Uterus (tissue), 2 donors: Measurements from ENCODE around the gene GADD45A.

Experiments
- POLR2A ChIP-seq, 2 donors: fragments of 450-650 bp; IDR thresholded peaks; one replicate each; pipeline ENCODE4 v1.6.1; 2016; ENCODE audit warnings: antibody characterized with exemption in 2 of 2, mild to moderate bottlenecking in 1 of 2, moderate library complexity in 1 of 2
- TF ChIP-seq, protein P1 (sequence below), 4 experiments: fragments of 200-600 bp in 2 of 4; fragments of 450-650 bp in 2 of 4; sonication (generic) in 2 of 4; IDR thresholded peaks; one replicate each; pipeline ENCODE4 v1.5.1; 2016 to 2019; ENCODE audit warnings: antibody characterized with exemption in 4 of 4, mild to moderate bottlenecking in 2 of 4, moderate library complexity in 1 of 4

GRCh38 chr1:67666636-67667035 lies 18.4 kb upstream of the GADD45A start:
- TF ChIP-seq, protein P1, sequence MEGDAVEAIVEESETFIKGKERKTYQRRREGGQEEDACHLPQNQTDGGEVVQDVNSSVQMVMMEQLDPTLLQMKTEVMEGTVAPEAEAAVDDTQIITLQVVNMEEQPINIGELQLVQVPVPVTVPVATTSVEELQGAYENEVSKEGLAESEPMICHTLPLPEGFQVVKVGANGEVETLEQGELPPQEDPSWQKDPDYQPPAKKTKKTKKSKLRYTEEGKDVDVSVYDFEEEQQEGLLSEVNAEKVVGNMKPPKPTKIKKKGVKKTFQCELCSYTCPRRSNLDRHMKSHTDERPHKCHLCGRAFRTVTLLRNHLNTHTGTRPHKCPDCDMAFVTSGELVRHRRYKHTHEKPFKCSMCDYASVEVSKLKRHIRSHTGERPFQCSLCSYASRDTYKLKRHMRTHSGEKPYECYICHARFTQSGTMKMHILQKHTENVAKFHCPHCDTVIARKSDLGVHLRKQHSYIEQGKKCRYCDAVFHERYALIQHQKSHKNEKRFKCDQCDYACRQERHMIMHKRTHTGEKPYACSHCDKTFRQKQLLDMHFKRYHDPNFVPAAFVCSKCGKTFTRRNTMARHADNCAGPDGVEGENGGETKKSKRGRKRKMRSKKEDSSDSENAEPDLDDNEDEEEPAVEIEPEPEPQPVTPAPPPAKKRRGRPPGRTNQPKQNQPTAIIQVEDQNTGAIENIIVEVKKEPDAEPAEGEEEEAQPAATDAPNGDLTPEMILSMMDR (IDR thresholded peaks at IDR 0.05) = no peak
- TF ChIP-seq POLR2A (IDR thresholded peaks at IDR 0.05) = no peak
